Stimulated activated CD4-positive, alpha-beta T cell treated with anti-CD3 and anti-CD28 coated beads, Interleukin-4, amount 100 ng/mL, for 48 hours (primary cell): ENCODE data around the gene GRK4.
A peak's percentile ranks its signal among the peaks of the same experiment; 100 is the strongest.
"Not testable (repeated sequence)": the region's sequence is repeated elsewhere in the genome, so short reads cannot be mapped to it uniquely, and the experiment has no call there.

Source experiments
- DNase-seq, 2 donors: peaks; one replicate each; pipeline ENCODE4 v3.0.0-alpha.2; 2020; ENCODE audit warnings: low read depth in 2 of 2

Gene GRK4

DNA sequence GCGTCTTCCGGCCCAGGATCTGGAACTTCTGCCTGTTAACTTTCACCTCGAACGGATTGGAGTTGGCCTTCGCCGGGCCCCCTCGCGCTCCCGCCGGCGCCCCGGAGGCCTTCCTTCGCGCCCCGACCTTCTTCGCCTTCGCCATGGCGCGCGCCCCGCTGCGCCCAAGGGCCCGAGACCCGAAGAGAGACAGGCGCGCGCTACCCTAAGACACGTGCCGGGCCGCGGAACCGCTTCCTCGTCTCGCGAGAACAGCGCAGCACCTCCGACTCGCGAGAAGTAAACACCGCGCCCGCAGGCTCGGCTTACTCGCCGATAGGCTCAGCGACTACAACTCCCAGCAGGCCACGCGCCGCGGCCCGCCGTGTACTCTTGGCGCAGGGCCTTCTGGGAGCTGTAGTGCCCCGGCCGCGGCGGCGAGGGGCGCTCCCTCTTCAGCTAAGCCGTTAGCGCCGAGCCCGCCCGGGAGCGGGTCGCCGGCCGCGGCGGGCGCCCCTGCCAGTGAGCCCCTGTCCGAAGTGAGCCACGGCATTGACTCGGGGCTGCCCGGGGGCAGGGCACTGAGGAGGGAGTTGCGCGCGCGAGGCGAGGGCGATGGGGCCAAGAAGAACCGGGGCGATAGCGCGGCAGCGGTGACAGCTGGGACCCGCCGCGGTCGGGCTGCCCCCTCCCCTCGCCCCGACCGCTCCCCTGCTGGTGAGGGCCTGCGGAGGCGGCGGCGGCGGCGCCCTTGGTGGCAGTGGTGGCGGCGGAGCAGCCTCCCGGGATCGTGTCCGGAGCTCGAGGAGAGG is at the start of gene GRK4, which contains the start of gene NOP14:
Gene GRK4 (plus strand): TSS at position 397 of the 791 bp plus-strand sequence. CDS start 500 bp downstream, outside the sequence.
Gene NOP14 (minus strand): TSS at position 232 of the 791 bp plus-strand sequence. CDS start 87 bp downstream, at position 145.
- peak; percentile 92 to 97 for DNase-seq

DNA sequence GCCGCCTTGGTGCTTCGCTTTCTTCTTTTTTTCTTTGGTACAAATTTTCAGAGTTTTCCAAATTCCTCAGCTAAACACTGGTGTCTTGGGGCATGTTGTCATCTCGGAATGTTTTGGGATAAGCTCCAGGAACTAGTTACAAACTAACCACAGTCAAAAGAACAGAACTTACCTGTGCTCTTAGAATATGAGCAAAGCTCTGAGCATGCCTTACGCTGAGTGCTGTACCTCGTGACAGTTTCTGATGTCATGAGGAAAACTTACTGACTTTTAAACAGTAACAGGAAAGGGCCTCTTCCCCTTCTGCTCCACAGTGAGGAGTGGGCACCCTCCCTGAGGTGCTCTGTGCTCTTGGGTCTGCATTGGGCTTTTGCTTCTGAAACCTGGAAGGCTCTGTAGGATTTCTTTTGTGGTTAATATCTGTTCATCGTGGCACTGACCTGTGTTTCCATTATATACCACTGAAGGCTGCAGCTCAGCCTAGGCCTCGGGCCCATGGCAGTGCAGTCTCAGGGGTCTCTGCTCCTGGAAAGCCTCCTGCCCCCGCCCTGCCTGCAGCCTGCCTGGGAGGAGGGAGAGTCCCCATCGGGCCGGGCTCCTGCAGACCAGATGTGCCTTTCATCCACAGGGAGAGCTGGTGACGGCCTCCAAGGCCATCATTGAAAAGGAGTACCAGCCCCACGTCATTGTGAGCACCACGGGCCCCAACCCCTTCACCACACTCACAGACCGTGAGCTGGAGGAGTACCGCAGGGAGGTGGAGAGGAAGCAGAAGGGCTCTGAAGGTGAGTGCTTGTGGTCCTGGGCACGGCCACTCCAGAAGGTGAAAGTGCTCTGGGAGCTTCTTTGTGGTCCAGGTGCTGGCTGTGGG is 48.9 kb upstream of the GRK4 start:
- no peak for DNase-seq

DNA sequence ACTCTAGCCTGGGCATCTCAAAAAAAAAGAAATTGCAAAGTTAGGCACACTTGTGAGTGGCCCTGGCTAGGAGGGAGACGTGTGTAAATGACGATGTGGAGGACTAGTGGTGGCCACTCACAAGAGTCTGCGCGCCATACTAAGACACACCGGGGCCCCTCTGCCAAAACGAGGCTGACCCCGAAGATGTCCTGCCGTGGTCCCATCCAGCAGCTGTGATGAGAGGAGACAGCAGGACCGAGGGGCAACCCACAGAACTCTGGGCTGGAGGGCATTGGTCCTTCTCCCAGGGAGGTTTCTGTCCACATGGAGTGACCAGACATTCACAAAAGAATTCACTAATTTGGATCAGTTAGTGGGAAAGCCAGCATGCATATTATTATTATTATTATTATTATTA is 47.6 kb upstream of the GRK4 start:
- DNase-seq = no peak

DNA sequence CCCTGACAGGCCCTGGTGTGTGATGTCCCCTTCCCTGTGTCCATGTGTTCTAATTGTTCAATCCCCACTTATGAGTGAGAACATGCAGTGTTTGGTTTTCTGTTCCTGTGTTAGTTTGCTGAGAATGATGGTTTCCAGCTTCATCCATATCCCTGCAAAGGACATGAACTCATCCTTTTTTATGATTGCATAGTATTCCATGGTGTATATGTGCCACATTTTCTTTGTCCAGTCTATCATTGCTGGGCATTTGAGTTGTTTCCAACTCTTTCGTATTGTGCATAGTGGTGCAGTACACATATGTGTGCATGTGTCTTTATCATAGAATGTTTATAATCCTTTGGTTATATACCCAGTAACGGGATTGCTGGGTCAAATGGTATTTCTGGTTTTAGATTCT is 46.7 kb upstream of the GRK4 start:
- DNase-seq = not testable (repeated sequence)

DNA sequence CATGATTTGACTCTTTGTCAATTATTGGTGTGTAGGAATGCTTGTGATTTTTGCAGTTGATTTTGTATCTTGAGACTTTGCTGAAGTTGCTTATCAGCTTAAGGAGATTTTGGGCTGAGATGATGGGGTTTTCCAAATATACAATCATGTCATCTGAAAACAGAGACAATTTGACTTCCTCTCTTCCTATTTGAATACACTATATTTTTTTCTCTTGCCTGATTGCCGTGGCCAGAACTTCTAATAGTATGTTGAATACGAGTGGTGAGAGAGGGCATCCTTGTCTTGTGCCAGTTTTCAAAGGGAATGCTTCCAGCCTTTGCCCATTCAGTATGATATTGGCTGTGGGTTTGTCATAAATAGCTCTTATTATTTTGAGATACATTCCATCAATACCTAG is 45.1 kb upstream of the GRK4 start:
- not testable (repeated sequence) for DNase-seq

DNA sequence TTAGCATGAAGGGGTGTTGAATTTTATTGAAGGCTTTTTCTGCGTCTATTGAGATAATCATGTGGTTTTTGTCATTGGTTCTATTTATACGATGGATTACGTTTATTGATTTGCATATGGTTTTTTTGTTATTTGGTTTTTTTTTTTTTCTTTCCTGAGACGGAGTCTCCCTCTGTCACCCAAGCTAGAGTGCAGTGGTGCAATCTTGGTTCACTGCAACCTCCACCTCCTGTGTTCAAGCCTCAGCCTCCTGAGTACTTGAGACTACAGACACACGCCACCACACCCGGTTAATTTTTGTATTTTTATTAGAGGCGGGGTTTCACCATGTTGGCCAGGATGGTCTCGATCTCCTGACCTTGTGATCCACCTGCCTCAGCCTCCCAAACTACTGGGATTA is 44.7 kb upstream of the GRK4 start:
- DNase-seq = not testable (repeated sequence)

DNA sequence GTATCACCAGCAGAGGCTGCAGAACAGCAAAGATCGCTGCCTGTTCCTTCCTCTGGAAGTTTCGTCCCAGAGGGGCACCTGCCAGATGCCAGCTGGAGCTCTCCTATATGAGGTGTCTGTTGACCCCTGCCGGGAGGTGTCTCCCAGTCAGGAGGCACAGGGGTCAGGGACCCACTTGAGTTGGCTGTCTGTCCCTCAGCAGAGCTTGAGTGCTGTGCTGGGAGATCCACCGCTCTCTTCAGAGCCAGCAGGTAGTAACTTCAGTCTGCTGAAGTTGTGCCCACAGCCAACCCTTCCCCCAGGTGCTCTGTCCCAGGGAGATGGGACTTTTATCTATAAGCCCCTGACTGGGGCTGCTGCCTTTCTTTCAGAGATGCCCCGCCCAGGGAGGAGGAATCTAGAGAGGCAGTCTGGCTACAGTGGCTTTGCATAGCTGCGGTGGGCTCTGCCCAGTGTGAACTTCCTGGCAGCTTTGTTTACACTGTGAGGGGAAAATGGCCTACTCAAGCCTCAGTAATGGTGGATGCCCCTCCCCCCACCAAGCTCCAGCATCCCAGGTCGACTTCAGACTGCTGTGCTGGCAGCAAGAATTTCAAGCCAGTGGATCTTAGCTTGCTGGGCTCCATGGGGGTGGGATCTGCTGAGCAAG is 40.8 kb upstream of the GRK4 start:
- not testable (repeated sequence) for DNase-seq

DNA sequence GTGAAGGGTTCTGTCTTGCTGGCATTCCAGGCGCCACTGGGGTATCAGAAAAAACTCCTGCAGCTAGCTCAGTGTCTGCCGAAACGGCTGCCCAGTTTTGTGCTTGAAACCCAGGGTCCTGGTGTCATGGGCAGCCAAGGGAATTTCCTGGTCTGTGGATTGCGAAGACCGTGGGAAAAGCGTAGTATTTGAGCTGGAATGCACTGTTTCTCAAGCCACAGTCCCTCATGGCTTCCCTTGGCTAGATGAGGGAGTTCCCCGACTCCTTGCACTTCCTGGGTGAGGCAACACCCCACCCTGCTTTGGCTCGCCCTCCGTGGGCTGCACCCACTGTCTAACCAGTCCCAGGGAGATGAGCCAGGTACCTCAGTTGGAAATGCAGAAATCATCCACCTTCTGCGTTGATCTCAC is 40.2 kb upstream of the GRK4 start:
- no peak for DNase-seq

DNA sequence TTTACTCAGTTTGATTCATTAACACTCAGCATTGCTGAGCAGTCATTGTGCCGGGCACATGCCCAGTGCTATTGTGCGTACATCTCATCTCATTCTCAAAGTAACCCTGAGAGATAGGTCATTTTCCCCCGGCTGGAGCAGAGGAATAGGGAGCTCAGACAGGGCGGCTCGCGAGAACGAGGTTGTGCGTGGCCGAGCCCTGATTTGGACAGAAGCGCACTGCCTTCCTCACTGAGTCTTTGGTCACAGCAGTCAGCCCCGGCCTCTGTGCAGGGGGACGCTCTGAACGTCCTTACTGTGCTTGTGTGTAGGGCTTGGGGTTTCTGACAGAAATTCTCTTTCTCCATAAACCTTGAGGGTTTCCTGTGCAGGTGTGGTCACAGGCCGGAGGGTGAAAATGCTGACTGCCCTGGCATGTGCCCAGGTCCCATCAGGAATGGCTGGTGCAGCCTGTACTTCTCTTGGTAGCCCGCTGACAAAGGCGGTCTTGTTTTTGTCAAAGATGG is 39.6 kb upstream of the GRK4 start:
- no peak for DNase-seq

DNA sequence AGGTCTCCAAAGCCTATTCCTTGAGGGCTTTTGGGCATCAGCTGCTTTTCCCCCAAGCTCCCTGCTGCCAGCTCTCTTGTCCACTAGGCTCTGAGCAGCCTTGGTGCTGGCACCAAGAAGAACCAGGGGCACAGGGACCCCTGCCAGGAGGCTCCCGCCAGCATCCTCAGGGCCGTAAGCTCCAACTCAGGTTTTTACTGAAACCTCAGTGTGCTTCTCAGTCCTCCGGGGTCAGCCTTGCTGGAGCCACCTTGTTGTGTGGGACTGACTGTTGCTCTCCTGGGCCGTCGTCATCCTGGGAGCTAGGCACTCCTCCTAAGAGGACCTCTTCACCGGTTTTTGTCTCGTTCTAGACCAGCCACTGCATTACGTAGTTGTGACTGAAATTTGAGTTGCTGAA is 39.1 kb upstream of the GRK4 start:
- no peak for DNase-seq

DNA sequence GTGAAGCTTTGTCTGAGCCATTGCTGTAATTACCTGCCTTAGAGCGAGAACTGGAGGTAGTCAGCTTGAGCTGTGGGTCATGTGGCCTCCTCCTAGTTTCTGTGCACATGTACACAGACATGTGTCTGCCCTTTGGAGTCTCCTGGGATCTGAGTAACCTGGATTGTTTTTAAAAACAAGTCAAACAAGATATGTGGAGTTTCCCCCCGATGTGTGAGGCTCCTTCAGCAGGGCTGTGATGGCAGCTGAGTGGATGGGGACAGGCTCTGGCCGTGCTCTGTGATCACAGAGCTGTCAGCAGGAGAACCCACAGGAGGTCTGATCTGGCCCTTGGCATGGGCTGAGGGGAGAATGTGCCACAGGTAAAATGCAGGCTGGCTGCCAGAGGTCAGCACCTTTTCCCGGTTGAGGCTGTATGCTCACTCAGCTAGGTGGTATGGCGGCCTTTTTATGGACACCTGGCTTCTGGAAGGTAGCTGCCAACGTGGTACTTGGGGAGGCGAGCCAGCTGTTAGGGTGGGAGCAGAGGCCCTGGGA is 38.5 kb upstream of the GRK4 start:
- no peak for DNase-seq

DNA sequence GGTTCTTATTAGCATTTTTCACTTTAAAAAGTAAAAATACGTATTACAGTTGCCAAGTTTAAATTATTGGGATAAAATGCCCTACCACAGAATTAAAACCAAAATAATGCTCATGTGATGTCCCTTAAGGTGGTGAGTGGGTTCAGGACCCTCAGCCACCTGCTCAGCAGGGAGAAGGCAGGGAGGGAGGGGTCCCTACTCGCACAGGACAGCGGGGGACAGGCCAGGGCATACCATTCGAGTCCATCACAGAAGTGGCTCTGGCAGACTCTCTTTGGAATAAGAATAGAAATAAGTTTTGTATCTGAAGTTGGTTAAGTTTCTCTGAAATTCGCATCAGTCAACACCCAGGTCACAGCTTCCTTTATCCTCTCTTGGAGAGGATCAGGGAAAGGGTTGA is 37.9 kb upstream of the GRK4 start:
- DNase-seq = no peak

DNA sequence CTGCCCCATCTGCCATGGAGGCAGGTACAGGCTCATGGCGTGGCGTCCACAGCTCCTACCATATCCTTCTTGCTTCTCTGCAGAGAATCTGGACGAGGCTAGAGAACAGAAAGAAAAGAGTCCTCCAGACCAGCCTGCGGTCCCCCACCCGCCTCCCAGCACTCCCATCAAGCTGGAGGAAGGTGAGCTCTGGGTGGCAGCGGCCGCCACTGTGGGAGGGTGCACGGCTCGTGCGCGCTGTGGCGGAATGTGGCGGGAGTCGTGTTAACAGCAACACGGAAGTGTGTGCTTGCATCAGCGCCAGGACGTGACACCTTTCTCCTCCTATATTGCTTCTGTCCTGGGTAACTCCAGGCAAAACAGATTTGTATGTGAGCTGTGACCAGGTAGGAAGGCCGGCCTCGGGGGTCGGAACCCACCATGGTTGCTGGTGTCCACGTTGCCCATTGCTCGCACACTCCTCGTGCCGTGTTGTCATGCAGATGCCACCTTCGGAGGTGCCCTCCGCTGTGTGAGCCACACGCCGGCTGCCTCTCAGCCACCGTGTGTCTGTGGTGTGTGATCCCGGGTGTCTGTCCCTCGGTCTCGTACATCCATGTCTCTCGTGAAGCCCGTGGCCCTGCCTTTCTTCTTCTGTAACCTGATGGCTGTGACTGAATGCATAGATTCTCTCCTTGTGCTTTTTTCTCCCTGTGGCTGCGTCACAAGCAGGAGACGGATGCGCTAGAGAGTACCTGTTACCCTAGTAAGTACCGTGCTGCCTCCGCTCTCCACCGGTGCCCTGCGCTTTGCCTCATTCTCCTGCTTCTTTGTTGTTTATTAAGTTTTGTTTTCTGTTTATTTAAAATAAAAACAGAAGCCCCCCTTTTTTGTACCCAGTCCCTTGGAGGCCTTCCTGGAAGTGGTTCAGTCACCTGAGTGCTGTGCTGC is 37.2 kb upstream of the GRK4 start:
- DNase-seq = no peak

DNA sequence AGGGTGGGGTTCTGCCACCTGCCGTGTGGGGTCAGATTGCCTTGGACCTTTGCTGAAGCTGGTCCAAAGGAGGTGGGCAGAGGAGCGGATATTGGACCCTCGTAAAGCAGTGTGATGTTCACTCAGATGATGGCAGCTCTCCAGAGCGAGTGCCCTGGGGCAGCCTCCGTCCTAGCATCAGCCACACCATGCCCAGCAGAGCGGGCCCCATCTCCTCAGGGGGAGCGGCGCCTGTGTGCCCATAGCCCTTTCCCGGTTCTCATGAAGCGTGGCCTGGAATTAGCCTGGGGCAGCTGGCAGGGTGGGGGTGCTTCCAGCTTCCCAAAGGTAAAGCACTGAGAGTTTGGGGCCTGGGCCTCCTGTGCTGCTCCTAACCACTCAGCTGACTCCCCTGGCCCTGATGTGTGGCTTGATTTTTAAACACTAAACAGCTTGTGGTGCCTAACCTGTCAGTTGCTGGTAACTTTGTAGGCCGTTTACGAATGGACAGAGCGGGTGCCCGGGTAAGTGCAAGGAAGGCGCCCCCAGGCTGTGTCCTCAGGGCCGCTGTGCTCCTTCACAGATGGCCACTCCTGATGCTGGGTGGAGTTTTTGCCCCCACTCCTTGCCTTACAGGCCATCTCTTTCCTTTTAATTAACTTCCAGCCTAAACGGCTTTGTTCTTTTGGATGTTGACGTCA is 36.2 kb upstream of the GRK4 start:
- no peak for DNase-seq

DNA sequence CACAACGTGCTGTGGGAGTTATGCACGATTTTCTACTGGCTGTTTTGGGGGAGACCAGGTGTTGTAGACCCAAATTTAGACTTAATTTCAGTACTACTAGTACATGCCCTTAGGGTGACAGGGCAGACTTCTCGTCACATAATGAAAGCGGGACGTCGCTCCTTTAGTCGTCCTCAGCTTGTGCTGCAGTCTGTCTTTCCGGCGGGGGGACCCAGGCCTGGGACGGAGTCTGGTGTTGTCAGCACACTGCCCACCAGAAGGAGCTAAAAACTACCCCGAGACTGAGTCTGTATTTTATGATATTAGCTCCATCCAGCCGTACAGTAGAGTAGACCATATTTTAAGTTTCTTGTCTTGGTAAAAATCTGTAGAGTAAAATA is 35.7 kb upstream of the GRK4 start:
- DNase-seq = no peak

DNA sequence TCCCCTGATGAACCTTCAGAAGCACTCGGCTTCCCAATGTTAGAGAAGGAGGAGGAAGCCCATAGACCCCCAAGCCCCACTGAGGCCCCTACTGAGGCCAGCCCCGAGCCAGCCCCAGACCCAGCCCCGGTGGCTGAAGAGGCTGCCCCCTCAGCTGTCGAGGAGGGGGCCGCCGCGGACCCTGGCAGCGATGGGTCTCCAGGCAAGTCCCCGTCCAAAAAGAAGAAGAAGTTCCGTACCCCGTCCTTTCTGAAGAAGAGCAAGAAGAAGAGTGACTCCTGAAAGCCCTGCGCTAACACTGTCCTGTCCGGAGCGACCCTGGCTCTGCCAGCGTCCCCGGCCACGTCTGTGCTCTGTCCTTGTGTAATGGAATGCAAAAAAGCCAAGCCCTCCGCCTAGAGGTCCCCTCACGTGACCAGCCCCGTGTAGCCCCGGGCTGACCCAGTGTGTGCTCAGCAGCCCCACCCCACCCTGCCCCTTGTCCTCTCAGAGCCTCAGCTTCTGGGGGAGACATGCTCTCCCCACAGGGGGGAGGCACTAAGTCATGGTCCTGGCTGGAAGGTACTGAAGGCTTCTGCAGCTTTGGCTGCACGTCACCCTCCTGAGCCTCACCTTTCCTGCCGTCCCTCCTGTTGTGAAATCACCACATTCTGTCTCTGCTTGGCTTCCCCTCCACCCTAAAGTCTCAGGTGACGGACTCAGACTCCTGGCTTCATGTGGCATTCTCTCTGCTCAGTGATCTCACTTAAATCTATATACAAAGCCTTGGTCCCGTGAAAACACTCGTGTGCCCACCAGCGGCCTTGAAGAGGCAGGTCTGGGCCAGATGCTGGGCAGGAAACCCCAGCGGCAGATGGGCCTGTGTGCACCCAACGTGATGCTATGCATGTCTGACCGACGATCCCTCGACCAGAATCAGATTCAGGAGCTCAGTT is 34.9 kb upstream of the GRK4 start:
- no peak for DNase-seq

DNA sequence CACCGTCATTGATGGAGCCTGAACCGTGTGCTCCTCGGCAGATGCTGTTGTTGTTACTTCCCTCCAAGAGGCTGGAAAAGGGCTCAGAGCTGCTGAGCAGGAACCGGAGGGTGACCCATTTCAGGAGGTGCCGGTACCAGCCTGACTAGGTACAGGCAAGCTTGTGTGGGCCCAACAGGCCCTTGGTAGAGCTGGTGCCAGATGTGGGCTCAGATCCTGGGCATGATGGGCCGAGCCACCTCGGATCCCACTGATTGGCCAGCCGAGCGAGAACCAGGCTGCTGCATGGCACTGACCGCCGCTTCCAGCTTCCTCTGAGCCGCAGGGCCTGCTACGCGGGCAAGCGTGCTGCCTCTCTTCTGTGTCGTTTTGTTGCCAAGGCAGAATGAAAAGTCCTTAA is 33.9 kb upstream of the GRK4 start:
- DNase-seq = no peak

DNA sequence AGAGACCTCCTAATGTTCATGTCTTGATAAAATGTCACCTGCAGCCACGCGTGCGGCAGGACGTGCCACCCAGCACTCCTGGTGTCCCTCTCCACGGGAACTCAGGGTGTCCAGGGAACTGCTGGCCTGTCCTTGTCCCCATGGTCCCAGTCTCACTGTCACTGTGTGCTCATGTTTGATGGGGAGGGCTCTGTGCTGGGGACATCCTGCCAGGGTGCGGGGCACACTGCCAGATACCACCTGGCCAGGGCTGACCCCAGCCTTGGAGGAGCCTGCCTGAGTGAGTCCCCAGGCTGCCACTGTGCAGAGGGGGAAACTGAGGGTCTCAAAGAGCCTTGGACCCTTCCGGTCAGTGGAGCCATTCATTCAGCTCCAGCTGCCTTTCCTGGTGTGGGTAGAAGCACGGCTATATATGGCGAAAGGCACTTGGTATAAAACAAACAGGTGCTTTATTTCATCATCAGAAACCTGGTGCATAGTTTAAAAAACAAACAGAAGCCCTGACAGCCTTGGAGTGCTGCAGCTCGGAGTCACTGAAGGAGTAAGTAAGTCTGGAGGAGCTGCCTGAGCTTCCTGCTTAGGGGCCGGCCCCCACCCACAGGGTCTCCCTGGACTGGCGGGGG is 33.1 kb upstream of the GRK4 start:
- DNase-seq = no peak
